Erythroblast (primary cell): ENCODE results near the gene LRRC10B.

ENCODE experiments used
- DNase-seq, 2 experiments: peaks; one replicate each; lab custom pipeline; 2025; lab: John Stamatoyannopoulos, UW
- GATA1 ChIP-seq: IDR thresholded peaks from 2 replicates; pipeline ENCODE4 v1.6.1; 2011; ENCODE audit warnings: low read depth, mild to moderate bottlenecking, control low read depth, low read length, moderate library complexity
- POLR2A ChIP-seq: IDR thresholded peaks from 2 replicates; pipeline ENCODE4 v1.6.1; 2011; ENCODE audit warnings: mild to moderate bottlenecking, low read length

LRRC10B gene

DNA sequence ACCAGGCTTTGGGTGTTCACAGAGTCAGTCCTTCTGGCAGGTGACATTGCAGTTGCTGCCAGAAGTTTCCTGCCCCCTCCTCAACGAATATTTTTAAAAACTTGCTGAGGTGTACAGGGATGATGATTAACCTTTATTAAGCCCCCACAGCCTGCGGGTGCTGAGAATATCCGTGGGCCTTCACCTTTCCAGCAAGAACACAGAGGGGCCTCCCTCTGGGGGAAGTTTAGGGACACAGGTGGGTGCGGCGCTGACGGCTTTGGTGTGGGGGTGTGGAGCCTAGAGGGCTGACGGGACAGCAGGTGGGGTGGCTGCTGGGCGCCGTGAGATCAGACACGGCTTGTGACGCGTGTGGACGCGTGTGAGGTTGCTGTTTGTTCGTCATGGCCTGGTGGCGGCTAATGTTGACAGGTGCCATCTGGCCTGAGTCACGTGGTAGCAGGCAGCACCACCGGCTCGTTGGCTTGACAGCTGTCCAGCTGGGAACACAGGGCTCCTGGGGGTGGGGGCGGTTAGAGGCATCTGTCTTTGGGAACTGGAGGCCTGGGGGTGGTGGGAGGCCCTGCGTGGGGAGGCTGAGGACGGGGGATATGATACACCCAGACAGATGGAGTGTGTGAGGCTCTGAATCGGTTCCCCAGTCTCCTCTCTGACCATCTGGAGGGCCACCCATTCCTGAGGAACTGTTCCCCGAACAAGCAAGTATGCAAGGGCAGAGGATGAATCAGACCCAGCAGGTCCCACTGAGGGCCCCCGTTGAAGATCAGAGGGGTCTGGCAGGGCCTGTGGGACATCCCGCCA lies 12.5 kb upstream of the LRRC10B start:
- no peak for DNase-seq
- no peak for TF ChIP-seq GATA1
- TF ChIP-seq POLR2A = no peak

DNA sequence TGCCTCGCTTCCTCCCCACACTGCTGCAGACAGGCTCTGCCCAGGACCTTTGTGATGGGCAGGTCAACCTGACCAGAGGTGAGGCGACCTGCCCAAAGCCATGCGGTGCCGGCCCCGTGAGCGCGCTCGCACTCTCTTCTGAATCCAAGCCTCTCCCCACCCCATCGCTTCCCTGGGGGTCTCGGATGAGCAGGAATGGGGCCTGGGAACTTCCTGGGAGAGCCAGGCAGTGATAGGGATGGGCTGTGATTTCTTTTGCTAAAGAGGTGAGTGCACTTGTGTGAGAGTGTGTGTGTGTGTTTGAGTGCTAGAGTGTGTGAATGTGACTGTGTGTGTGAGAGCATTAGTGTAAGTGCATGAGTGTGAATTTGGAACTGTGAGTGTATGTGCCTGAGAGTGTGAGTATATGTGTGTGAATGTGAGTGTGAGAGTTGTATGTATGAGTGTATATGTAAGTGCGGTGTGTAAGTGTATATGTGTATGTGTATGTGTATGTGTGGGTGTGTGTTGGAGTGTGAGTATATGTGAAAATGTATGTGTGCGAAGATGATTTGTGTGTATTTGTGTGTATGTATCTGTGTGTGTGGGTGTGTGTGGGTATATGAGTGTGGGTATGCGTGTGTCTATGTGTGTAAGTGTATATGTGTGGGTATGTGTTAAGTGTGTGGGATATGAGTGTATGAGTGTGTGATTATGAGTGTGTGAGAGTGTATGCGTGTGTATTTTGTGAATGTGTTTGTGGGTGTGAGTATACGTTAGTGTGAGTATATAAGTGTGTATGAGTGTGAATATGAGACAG lies 11.7 kb upstream of the LRRC10B start:
- TF ChIP-seq GATA1 (no peak), POLR2A (no peak)
- no peak for DNase-seq

DNA sequence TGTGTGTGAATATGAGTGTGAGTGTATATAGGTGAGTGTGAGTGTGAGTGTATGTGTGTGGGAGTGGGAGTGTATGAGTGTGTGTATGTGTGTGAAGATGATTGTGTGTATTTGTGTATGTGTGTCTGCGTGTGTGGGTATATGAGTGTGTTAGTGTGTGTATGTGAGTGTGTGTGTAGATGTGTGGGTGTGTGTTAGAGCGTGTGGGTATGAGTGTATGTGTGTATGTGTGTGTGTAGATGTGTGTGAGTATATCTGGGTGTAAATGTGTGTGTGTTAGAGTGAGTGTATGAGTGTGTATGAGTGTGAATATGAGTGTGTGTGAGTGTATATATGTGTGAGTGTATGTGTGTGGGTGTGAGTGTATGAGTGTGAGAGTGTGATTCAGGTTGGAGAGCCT lies 11.1 kb upstream of the LRRC10B start:
- no peak for DNase-seq
- TF ChIP-seq GATA1 (no peak), POLR2A (no peak)

DNA sequence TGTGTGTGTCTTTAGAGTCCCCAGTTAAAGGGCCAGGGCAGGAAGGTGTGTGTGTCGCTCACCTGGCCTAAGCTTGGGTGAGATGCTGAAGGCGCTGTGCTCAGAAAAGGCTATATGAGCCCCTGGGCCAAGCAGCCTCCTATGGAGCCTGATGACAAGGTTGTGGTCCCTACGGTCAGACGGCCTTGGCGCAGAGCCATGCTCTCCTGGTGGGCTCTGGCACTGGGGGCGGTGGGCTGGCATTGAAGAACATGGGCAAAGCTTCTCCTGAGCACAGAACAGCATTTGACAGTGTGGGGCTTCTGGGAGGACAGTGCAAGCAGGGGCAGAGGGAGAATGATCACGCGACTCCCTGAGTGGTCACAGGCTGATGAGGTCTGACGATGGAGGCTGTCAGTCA lies 10.7 kb upstream of the LRRC10B start:
- no peak for TF ChIP-seq GATA1
- TF ChIP-seq POLR2A = no peak
- DNase-seq = no peak

DNA sequence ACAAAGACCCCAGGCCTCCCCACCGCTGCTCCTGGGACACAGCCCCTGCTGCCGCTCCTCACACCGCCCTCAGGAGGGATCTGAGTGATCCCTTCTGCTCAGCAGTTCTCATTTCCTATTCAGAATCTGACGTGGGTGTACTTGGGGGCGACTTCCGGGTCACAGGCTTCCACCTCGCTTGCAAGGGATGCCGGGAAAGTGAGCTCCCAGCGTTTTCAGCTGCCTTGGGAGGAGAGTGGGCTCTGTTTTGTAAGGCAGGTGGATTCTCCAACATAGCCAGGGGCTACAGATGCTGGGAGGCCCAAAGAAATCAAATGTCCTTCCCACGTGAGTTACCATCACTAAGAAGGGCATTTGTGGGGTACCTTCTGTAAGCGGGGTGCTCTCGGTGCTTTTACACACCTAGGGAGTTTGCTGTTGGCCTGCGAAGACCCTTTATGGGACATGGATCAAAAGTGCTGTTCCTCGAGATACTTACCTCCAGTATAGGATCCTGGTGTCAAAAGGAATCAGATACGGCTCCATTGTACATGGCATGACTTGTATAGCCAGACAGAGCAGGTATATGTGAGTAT lies 9.7 kb upstream of the LRRC10B start:
- no peak for TF ChIP-seq POLR2A
- no peak for TF ChIP-seq GATA1
- DNase-seq = no peak

DNA sequence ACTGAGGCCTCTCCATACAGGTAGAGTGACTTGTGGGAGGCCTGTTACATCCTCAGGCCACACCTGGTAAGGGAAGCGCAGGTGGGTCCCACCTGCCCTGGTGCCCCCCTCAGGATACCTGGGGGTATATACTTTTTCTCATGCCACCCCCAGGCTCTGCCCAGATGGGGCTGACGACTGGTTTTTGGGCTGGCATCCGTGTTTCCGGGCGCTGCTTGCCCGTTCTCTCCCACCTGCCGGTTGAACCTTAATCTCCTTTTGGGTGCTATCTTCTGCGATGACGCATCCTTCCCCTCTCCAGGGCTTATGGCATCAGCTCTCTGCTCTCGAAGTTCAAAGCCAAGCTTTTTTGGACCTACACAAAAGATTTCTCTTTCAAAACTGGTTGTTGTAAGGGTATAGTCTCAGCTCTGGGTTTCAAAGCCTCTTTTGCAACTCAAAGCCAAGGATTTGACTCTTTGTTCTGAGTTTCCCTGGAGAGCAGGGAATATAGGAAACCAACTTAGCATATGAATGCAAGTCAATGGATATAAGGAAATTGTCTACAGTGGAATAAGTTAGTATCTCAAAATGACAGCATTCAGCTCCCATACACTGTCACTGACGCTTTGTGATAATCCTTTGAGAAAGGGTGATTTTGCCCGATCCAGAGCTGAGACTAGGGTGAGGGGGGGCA lies 8.6 kb upstream of the LRRC10B start:
- no peak for DNase-seq
- TF ChIP-seq POLR2A = no peak
- no peak for TF ChIP-seq GATA1

DNA sequence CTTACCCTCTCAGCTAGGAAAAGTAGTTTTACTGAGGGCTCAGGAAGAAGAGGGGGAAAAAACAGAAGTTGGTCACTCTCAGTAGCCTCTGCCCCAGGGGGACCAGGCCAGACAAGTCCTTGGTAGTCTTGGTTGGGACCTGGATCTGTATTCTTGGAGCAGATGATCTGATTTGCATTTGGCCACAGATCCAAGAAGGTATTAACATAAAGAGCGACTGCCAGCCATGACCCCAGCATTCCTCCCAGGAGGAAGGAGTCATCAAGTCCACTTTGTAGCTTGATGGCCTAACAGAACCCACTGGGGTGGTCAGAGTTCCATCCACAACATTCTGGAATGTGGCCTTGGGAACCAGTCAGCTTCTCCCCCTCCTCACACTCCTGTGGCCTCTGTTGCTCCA lies 6.0 kb upstream of the LRRC10B start:
- DNase-seq = no peak

DNA sequence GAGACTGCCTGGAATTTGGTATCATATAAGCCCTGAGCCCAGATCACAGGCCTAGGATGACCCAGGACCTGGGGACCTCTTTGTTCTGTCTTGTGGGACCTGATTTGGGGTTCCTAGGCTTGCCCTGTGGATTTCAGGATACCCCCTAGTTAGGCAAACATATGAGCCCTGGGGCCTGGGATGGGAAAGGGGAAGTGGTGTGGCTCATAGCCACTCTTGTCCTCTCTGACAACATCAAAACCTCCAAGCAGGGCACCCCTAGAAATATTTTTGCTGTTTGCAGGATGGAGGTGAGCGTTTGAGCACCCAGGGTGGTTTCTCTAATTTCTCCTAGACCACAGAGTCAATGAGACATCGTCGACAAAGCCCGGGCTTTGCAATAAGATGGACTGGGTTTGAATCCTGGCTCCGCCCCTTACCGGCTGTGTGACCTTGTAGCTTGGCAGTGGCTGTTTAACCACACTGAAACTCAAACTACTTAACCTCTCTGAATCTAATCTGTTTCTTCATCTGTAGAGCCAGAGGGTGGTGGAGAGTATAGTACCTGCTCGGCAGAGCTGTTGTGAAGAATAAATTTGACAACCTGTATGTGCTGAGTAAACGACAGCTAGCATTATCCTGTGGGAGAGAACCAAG lies 5.3 kb upstream of the LRRC10B start:
- no peak for DNase-seq
- no peak for TF ChIP-seq POLR2A
- no peak for TF ChIP-seq GATA1

More for the DNA sequence above, 6.0 kb upstream of the LRRC10B start:
- no peak for TF ChIP-seq POLR2A
- TF ChIP-seq GATA1 = no peak

DNA sequence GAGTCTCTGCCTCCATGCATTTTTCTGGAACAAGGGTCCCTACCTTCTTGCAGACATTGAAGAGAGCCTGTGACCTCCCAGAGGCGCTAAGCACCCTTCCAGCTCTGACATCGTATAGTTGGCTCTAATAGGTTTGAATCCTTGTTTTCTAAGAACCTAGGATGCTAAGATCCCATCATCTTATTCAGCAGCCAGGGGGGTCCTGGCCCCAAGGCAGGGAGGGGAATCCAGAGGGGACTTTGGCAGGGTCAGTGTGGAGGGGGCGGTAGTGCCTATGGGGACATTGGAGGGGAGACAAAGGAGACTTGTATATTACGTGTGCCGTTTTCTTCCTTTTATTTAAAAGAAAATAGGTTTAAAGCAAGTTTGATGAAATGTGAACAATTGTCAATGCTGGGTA lies 3.4 kb upstream of the LRRC10B start:
- no peak for TF ChIP-seq GATA1
- TF ChIP-seq POLR2A = no peak
- DNase-seq = no peak

DNA sequence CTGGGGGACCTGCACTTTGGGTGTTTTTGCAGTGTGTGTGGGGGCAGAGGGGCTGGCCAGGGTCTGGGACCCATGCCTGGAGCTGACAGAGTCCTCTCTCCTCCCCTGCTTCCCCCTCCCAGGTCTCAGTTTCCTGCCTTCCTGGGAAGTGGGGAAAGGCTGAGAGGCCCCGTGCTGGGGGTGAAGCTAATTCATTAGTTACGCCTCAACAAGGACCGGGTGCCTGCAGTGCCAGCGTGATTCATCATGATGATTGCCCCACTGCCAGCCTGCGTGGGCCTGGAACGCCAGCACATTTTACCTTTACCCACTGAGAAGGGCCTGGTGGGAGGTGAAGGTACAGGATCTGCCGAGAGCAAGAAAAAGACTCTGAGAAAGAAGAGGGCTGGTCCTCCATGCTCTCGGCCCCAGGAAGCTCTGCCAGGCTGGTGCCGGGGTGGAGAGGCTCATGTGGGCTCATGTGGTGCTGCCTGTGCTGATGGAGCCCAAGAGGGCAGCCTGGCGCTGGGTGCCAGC lies 2.9 kb upstream of the LRRC10B start:
- DNase-seq = no peak
- TF ChIP-seq GATA1 = no peak
- no peak for TF ChIP-seq POLR2A

DNA sequence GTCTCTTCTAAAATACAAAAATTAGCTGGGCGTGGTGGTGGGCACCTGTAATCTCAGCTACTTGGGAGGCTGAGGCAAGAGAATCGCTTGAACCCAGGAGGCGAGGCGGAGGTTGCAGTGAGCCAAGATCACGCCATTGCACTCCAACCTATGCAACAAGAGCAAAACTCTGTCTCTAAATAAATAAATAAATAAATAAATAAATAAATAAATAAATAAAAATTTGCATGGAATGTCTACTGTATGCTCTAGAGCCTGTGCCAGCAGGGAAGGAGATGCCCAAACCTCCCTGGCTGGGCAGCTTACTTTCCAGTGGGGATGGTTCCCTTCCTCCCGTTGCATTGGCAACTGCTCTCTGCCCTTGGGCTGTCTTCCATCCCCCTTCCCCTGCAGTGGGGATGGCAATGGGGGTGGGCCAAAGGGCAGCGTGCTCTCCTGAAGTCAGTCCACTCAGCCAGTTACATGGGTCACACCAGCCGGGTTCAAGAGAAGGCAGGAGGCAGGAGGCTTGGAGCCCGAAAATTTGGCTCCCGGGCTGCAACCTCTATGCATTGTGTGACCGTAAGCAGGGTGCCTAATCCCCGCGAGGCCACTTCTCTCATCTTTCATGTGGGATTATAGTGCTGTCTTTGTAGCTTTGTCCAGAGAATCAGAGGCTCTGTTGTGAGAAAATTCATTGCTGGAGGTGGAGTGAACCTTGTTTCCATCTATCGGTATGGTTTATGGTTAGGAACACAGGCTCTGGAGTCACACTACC lies 1.4 kb upstream of the LRRC10B start:
- TF ChIP-seq POLR2A (no peak), GATA1 (no peak)
- DNase-seq = no peak
